DMS114 treated with DMSO at 0.1 percent for 48 hours (cell line): ENCODE measurements around the gene APPL2.

ENCODE experiments used
- DNase-seq: peaks from one replicate; lab custom pipeline; 2025; ENCODE audit not compliant: unreplicated experiment; lab: John Stamatoyannopoulos, UW

The APPL2 gene

GRCh38 chr12:105141320-105141922, 94.6 kb downstream of the APPL2 start:
- DNase-seq, result no peak

GRCh38 chr12:105138248-105138647, 97.7 kb downstream of the APPL2 start:
- DNase-seq, result no peak
